Measurements from ENCODE around the gene CFAP70.

CFAP70 gene

GRCh38 chr10:73220989-73221388, 137.7 kb downstream of the CFAP70 start:
- DNase-seq = no peak
- H3K27ac Mint-ChIP-seq = no peak overlapping the region
- no peaks in the 10 kb centered on the region for H3K9me3 Mint-ChIP-seq
- no peaks in the 10 kb centered on the region for H3K27me3 Mint-ChIP-seq
- H3K4me1 Mint-ChIP-seq = no peaks in the 10 kb centered on the region
- H3K4me3 Mint-ChIP-seq = no peak overlapping the region
- ATAC-seq = no peak

GRCh38 chr10:73219384-73219783, 139.3 kb downstream of the CFAP70 start:
- Mint-ChIP-seq H3K4me1 (no peaks in the 10 kb centered on the region), H3K27ac (no peak overlapping the region), H3K27me3 (no peaks in the 10 kb centered on the region), H3K4me3 (no peak overlapping the region), H3K9me3 (no peaks in the 10 kb centered on the region)
- no peak for ATAC-seq
- DNase-seq = no peak

- ATAC-seq (no peak), DNase-seq (no peak)
- no peak overlapping the region for H3K4me3 Mint-ChIP-seq
- H3K27me3 Mint-ChIP-seq = no peaks in the 10 kb centered on the region
- no peaks in the 10 kb centered on the region for H3K9me3 Mint-ChIP-seq
- H3K4me1 Mint-ChIP-seq = no peaks in the 10 kb centered on the region
- H3K27ac Mint-ChIP-seq = peak overlapping the region in 1 of 2 donors; percentile 29
Measured at GRCh38 chr10:73218431-73219191, 140.1 kb downstream of the CFAP70 start.

GRCh38 chr10:73217628-73218027, 141.0 kb downstream of the CFAP70 start:
- Mint-ChIP-seq H3K9me3 (no peaks in the 10 kb centered on the region), H3K27ac (no peak overlapping the region), H3K4me3 (no peak overlapping the region), H3K4me1 (no peaks in the 10 kb centered on the region), H3K27me3 (no peaks in the 10 kb centered on the region)
- ATAC-seq = no peak
- DNase-seq = no peak

GRCh38 chr10:73215749-73216148, 142.9 kb downstream of the CFAP70 start:
- DNase-seq = no peak
- H3K4me1 Mint-ChIP-seq = no peaks in the 10 kb centered on the region
- no peaks in the 10 kb centered on the region for H3K9me3 Mint-ChIP-seq
- no peak for ATAC-seq
- H3K27ac Mint-ChIP-seq = no peak overlapping the region
- no peaks in the 10 kb centered on the region for H3K27me3 Mint-ChIP-seq
- H3K4me3 Mint-ChIP-seq = no peak overlapping the region

- H3K27ac Mint-ChIP-seq = no peak overlapping the region
- no peaks in the 10 kb centered on the region for H3K4me1 Mint-ChIP-seq
- H3K27me3 Mint-ChIP-seq = no peaks in the 10 kb centered on the region
- peaks cover 0 to 2% of the 10 kb centered on the region in 2 donors for H3K9me3 Mint-ChIP-seq
- no peak overlapping the region for H3K4me3 Mint-ChIP-seq
- ATAC-seq (no peak), DNase-seq (no peak)
Measured at GRCh38 chr10:73211106-73211811, 147.4 kb downstream of the CFAP70 start.

GRCh38 chr10:73210395-73211105, 148.1 kb downstream of the CFAP70 start:
- ATAC-seq = no peak
- H3K27ac Mint-ChIP-seq = no peak overlapping the region
- H3K9me3 Mint-ChIP-seq = peaks cover 0 to 8% of the 10 kb centered on the region in 2 donors
- no peaks in the 10 kb centered on the region for H3K27me3 Mint-ChIP-seq
- H3K4me1 Mint-ChIP-seq = no peaks in the 10 kb centered on the region
- no peak overlapping the region for H3K4me3 Mint-ChIP-seq
- DNase-seq = no peak

GRCh38 chr10:73209705-73210104, 149.0 kb downstream of the CFAP70 start:
- no peak overlapping the region for H3K27ac Mint-ChIP-seq
- H3K4me1 Mint-ChIP-seq = no peaks in the 10 kb centered on the region
- H3K9me3 Mint-ChIP-seq = peaks cover 0 to 8% of the 10 kb centered on the region in 2 donors
- DNase-seq (no peak), ATAC-seq (no peak)
- H3K27me3 Mint-ChIP-seq = no peaks in the 10 kb centered on the region
- H3K4me3 Mint-ChIP-seq = no peak overlapping the region

- Mint-ChIP-seq H3K27ac (no peak overlapping the region), H3K4me3 (no peak overlapping the region), H3K9me3 (peaks cover 0 to 8% of the 10 kb centered on the region in 2 donors), H3K4me1 (no peaks in the 10 kb centered on the region), H3K27me3 (no peaks in the 10 kb centered on the region)
- no peak for ATAC-seq
- DNase-seq = no peak
Measured at GRCh38 chr10:73207883-73208282, 150.8 kb downstream of the CFAP70 start.

GRCh38 chr10:73206385-73206784, 152.3 kb downstream of the CFAP70 start:
- ATAC-seq (no peak), DNase-seq (no peak)
- Mint-ChIP-seq H3K27me3 (no peaks in the 10 kb centered on the region), H3K9me3 (peaks cover 0 to 8% of the 10 kb centered on the region in 2 donors), H3K4me3 (no peak overlapping the region), H3K4me1 (no peaks in the 10 kb centered on the region), H3K27ac (no peak overlapping the region)

GRCh38 chr10:73205890-73206289, 152.8 kb downstream of the CFAP70 start:
- no peaks in the 10 kb centered on the region for H3K4me1 Mint-ChIP-seq
- H3K27ac Mint-ChIP-seq = no peak overlapping the region
- DNase-seq = no peak
- peaks cover 0 to 8% of the 10 kb centered on the region in 2 donors for H3K9me3 Mint-ChIP-seq
- H3K4me3 Mint-ChIP-seq = no peak overlapping the region
- ATAC-seq = no peak
- H3K27me3 Mint-ChIP-seq = no peaks in the 10 kb centered on the region

- Mint-ChIP-seq H3K27me3 (no peaks in the 10 kb centered on the region), H3K27ac (no peak overlapping the region), H3K4me3 (no peak overlapping the region), H3K9me3 (peaks cover 0 to 8% of the 10 kb centered on the region in 2 donors), H3K4me1 (no peaks in the 10 kb centered on the region)
- DNase-seq (no peak), ATAC-seq (no peak)
Measured at GRCh38 chr10:73205081-73205480, 153.6 kb downstream of the CFAP70 start.

Data from stimulated activated naive CD8-positive, alpha-beta T cell treated with anti-CD3 and anti-CD28 coated beads, Interleukin-15, amount 100 ng/mL, for 72 hours (primary cell).